CD4-positive, alpha-beta T cell treated with Interleukin-12 subunit alpha and Interleukin-12 subunit beta, for 1 hour (primary cell): ENCODE results near the gene COG5.

Experiments
- DNase-seq: peaks from one replicate; pipeline ENCODE4 v3.0.0-alpha.2; 2020

The COG5 gene

DNA sequence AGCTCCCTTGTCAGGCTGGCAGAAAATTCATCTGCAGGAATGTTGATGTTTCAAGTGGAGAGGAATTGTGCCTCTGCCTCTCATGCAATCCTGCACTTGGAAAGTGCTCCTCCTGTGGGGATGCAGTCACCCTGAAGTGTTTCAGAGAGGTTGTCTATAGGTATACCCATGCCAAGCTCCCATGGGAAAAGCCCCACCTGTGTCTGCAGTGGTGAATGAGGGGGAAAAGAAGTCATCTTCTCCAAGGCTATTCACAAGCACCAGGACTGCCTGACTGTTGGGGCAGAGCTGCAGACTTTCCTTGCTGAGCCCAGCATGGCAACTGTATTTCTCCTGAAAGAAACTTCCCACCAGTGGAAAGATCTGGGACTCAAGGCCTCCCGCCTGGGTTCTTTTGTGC is 58.4 kb downstream of the COG5 start:
- no peak for DNase-seq

DNA sequence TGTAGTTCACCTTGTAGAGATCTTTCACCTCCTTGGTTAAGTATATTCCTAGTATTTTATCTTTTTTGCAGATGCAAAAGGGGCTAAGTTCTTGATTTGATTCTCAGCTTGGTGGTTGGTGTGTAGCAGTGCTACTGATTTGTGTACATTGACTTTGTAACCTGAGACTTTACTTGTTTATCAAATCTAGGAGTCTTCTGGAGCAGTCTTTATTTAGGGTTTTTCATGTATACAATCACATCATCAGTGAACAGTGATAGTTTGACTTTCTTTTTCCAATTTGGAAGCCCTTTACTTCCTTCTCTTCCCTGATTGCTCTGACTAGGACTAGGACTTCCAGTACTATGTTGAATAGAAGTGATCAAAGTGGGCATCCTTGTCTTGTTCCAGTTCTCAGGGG is 60.0 kb downstream of the COG5 start:
- no peak for DNase-seq

DNA sequence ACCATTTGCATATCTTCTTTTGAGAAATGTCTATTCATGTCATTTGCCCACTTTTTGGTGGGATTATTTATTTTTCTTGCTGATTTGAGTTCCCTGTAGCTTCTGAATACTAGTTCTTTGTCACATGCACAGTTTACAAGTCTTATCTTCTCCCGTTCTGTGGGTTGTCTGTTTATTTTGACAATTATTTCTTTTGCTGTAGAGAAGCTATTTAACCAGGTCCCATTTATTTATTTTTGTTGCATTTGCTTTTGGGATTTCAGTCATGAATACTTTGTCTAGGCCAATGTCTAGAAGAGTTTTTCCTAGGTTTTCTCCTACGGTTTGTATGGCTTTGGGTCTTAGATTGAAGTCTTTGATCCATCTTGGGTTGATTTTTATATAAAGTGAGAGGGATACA is 60.9 kb downstream of the COG5 start:
- no peak for DNase-seq

DNA sequence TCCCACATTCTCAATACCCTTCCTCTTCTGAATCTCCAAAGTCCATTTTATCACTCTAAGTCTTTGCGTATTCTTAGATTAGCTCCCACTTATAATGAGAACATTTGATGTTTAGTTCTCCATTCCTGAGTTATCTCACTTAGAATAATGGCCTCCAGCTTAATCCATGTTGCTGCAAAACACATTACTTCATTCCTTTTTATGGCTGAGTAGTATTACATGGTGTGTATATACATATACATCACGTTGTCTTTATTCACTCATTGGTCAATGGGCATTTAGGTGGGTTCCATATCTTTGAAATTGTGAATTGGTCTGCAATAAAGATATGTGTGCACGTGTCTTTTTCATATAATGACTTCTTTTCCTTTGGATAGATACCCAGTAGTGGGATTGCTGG is 61.6 kb downstream of the COG5 start:
- no peak for DNase-seq

DNA sequence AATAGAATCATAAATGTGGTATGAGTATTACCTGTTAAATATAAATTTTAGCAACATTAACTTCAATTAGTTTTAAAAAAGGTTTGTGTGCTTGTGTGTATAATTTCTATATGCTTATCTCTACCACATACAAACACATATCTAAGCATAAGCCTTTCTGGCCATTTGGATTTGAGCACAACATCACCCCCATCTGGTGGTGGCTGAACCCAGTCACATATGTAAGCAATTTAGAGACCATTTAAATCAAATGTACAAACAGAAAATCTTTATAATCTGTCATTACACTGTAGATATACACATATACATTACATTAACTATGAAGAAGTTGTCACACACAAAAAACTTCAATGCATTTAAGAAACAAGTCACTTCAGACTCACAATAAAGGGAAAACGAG is 62.1 kb downstream of the COG5 start:
- peak; percentile 10 for DNase-seq

DNA sequence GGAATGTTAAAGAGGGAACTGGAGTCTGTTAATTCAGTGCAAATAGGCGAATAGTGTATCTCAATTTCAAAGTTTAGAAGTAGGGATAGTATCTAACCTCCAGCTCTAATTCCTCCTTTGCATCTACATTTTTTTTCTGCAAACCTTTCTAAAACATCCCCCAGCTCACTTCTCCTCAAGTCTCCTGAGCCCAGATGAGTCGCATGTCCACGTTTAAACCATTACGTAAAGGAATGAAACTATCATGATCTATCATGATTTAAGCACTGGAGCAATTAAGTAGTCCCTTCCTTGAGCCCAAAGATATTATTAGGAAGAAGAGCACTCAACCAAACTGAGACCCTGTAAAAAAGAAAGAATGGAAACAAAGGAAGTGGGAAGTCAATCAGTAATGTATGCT is 64.0 kb downstream of the COG5 start:
- DNase-seq: no peak

DNA sequence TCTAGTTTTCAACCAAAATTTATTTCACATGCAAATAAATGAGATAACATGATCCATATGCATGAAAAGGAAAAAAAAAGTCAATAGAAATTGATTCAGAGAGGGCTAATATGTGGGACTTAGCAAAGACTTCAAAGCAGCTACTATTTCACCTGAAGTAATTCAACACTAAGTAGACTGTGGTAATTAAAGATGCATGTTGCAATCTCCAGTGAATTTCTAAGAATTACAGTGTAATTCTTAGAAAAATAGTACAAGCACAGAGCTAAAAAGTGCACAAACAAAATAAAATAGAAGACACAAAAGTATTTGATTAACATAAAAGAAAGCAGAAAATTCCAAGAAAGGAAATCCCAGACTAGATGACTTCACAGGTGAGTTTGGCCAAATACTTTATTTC is 68.2 kb downstream of the COG5 start:
- no peak for DNase-seq

DNA sequence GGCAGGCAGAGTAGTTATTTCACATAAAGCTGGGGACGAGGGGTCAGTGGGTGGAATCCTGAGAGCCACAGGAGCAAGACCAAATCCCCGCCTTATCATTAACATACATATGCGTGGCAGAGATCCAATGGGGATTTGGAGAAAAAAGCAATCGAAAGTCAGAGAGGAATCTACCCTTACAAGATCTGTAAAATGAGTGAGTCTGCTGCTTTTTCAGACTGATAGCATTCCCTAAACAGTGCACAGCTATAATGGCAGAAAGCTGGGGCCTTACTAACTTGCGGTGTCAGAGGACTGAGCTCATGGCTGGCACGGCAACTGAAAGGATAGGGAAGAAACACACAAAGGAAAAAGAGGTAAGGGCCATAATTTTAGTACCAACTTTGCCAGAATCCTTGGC is 68.8 kb downstream of the COG5 start:
- DNase-seq: no peak

DNA sequence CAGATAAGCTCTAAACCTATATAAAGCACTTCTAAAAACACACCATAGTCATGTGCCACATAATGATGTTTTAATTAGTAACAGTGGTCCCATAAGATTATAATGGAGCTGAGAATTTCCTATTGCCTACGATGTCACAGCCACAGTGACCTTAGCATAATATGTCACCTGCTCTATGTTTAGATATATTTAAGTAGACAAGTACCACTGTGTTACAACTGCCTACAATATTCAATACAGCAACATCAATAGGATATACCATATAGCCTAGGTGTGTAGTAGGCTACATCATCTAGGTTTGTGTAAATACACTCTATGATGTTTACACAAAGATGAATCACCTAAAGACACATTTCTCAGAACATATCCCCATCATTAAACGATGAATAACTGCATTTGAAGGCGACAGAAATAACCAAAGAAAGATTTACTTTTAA is 69.4 kb downstream of the COG5 start:
- DNase-seq: no peak

DNA sequence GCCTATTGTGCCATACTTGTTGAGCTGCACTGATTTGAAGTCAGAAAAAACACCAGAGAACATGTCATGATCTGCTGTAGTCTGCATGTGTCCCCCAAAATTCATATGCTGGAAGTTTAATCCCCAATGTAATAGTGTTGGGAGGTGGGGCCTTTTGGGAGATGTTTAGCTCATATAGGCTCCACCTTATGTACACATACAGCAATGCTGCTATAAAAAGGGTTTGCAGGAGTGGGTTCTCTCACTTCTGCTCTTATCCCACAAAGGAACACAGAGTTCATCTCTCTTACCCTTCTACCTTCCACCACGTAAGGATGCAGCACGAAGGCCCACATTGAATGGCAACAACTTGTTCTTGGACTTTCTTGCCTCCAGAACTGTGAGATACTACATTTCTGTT is 70.8 kb downstream of the COG5 start:
- DNase-seq: no peak

DNA sequence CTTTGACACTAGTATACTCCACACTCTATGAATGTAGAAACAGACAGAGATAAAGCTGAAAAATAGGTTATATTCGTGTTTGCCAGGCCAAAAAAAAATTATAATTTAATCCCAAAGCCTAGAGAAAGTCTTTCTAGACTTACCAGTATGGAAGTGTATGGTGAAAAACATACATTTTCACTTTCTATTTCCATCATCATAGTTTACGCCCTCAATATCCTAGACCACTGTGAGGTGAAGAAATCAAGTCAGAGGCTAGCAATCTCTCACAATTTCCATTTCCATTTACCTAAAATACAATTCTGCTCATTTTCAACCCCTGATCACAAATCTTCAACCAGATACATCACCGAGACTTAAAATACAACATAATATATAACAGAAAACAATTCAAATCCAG is 77.7 kb downstream of the COG5 start:
- no peak for DNase-seq

DNA sequence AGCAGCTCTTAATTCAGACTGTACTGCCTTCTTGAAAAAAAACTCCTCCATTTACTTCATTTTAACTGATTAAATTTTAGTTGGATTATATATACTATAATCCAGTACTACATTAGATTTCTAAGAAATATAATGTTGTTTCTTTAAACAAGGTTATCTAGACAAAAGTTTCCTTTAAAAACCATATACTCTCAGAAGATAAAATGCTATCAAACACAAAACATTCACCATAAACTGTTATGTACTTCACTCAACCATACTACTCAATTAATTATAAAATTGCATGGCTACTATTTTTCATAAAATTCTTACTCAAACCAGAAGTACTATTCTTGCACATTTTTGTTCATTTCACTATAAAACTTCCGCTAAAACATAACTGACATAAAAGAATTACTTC is 81.1 kb downstream of the COG5 start:
- DNase-seq: no peak

DNA sequence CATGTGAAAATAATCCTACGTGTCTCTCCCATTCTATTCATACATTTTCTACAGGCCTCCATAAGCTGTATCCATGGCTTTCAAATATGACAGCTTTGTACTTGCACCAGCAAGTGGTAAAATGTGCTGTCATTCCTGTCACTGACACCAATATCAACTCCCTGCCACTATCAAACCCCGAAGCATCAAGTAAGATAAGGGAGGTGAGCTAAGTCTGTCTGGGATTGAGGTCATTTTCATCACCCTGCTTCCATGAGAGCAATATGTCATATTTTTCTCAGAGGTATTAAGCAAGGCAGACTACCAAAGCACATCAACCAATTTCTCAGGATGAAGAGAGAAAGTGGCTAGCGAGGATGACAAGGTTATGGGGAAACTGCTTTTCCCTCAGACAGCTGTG is 82.8 kb downstream of the COG5 start:
- no peak for DNase-seq

DNA sequence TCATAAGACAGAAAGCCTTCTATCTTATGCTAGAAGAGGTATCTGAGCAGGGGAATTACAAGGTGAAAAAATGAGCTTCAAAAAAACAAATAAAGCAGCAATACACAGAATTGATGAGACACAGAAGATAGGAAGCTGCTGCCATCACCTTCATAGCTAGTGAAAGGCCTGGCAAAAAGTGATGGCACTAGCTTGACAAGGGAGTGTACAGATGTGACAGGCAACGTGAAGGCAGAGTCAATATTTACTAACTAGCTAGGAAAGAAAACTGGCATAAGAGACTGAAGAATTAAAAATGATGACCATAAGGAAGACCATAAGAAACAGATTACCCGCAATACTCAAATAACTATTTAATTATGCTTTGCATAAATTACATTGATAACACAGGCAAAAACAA is 84.4 kb downstream of the COG5 start:
- no peak for DNase-seq

DNA sequence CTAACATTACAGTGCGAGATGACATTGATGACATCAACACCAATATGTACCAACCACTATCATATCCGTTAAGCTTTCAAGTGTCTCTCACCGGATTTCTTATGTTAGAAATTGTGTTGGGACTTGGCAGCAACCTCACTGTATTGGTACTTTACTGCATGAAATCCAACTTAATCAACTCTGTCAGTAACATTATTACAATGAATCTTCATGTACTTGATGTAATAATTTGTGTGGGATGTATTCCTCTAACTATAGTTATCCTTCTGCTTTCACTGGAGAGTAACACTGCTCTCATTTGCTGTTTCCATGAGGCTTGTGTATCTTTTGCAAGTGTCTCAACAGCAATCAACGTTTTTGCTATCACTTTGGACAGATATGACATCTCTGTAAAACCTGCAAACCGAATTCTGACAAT is 89.6 kb downstream of the COG5 start:
- DNase-seq: no peak

DNA sequence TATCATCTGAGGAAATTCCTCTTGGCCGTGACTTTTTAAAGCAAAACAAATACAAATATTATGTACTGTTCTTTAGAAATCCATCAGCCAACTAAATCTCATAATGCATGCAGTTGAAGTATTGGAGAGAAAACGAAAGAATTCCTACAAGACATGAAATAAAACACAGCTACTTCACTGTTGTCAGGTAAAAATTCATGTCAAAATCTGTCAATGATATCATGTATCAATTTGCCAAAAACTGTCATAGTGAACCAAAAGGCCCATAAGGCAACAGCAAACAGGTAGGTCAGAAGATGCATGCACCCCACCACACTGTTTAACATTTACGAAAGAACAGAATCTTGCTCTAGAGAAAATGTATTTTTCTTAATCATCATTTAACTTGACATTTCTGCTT is 91.6 kb downstream of the COG5 start:
- no peak for DNase-seq

DNA sequence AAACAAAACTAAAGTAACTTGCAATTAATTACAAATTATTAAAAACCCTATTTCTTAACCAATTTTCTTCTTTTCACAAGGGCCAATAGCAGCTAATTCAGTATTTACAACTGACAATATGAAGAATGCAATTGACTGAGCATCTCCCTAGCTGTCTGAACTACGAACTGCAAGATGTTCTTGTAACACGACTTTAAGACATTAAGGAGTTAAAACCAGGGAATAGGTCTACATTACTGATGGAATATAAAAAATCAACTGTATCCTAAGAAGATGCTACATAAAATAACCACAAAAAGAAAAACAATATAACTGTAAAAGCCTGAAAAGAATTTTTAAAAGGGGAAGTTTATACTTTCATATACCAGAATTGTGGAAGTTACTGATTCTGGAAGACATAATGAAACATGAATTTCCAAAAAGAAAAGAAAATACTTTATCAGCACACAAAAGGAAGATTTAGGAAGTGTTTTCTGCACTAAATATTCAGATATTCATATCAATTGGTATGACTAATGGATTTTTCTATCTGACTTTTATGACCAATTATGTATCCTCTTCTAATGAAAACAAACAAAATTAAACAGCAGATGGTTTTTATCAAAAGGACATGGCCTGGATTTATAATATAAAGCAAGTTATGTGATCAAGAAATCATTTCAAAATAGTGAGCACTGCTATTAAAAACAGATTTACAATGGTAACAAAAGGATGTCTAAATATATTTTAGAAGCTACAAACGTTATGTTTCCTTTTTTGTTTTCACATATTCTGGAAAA is 92.2 kb downstream of the COG5 start:
- no peak for DNase-seq

DNA sequence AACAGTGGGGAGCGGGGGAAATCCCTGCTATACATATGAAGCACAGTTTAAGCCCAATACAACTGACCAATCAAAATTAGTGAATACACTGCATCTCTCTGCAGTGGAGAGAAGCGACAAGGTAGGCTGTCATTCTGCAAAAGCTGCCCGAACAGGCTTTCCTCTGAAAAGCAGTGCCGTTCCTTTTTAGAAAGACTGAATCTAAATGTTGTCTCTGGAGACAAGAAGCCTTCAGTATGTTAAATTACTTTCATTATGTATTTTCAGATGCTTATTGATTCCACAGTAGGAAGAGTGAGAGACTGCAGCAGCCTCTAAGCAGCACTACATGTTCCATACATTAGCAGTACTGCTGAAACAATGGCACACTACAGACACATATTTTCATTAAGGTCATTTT is 93.8 kb downstream of the COG5 start, which contains the start of gene GPR22:
Gene GPR22 (plus strand): TSS at position 129 of the 400 bp plus-strand sequence. CDS start 4,004 bp downstream, outside the sequence.
- no peak for DNase-seq

DNA sequence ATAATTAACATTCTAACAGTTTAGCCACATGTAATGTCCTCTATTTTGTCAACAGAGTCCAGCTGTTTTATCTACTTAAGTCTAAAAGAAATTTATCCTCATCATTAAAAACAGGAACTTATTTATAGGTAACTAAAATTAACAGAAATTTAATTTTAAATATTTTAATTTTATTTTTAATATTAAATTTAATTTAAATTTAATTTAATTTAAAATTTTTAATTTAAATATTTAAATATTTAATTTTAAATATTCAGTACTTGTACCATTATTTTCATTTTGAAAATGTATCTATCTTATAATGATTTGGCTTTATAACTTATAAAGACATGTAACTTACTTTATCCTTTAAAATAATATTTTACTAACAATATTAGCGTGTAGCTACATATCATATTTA is 94.9 kb downstream of the COG5 start:
- DNase-seq: no peak

DNA sequence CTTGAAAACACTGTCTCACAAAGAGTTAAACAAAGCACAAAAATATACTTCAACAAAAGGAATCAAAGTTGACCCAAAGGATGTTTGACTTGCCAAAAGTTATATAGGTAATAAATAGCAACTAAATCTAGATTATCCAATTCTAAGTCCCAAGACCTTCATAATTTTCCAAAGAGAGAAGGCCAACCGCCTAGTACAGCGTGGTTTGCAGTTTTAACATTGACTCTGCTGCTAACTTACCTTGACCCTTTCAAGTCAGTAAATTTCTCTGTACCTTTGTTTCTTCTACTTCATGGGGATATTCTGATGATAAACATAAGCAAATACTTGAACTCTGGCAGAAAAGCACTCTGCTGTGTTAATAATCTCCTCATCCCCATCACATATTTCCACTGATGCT is 95.7 kb downstream of the COG5 start:
- DNase-seq: no peak

DNA sequence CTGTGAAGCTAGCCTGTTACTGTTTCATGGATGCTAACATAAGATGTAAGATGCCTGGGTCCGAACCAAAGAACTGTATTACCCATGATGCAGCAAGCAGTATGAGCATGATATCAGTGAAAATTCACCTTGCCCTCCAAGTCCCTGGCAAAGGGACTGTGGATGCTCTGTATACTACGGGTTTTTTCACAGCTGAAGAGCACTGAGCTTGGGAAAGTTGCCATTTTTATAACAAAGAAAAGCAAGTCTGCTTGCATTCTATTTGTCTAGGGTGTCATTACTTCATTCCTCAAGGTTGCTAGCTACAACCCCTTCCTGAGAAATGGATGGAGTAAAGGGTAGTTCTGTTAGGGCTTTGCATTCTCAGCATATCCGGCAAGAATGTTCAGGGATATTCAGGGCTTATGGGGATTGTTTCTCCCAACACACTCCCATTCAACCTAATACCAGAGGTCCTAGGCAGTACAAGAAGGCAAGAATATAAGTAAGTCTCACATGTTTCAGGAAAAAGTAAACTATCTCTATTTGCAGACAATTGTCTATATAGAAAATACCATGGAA is 99.0 kb downstream of the COG5 start:
- no peak for DNase-seq

DNA sequence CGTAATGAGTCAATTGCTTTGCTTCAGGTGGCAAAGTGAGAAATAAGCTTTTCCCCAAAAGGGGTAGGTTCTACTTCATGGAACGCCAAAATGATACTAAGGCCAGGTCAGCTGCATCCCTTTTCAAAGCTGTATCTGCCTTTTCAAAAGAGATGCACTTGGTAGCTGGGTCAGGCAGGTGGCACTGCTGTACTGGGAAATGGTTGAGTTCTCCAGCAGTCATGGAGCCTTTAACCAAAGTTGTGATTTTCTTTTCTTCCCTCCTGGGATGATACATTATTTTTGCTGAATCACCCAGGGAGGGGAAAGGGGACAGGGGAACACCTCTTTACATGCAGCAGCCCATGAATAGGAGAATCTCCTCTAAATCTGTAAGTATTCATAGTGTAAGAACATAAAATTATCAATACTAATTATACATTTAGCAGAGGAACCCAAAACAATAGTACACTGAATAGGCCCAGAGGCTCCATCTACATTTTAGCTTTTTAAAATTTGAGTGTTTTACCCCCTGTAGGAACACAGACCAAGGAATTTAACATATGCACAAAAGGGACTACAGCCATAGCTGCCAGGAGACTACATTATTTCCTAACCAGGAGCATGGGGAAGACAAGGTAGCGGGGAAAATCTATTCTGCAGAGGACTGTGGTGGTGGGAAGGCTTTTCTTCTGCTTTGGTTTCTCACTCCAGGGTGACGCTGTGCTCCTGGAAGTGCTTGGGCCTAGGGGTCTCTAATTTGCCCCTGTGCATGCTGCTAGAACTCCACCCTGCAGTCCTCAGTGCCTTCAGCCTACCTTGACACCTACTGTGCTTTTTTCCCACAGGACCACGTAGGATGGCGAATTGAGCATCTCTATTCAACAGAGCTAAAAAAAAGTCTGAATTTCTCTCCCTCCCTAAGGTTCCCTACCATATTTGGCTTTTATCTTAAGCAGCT is 100.3 kb downstream of the COG5 start:
- peak; percentile 54 for DNase-seq

DNA sequence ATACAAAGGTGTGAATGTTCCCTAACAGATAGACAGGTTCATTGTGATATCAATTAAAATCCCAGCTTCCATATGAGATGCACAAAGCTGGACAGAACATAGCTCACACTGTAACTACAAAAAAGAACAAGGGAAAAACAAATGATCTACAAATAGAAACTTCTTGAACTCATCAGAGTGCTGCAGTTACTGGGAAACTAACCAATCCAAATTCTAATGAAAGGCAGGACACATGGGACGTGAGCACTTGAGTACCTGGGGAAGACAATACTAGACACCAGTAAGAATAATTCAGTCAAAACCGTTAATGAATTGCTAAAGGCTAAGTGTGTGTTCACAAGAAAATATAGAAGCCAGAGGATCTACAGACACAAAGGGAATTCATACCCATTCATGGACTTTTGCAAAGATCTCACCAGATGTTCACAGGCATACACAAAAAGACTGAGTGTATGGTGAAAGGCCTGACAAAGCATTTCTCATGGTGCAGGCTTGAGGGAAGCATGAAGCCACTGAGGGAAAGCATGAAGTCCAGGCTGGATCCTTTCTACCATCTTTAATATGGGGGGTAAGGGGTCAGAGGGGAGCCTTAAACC is 101.7 kb downstream of the COG5 start:
- DNase-seq: no peak
